Body of pancreas (tissue), 4 donors: ENCODE data around the gene NCR1. TPM values are rescaled to one million over a fixed set of nuclear protein-coding genes. Genes with fewer than 3 reads are reported as not detected.
"Not testable (repeated sequence)": the region's sequence is repeated elsewhere in the genome, so short reads cannot be mapped to it uniquely, and the experiment has no call there.

Experiments used
- ATAC-seq: fragments of 150-250 bp; one replicate; pipeline ENCODE4 v1.9.1; 2016
- DNase-seq, 4 donors: peaks; one replicate each; pipeline ENCODE4 v3.0.0-alpha.2; 2019
- H3K27ac ChIP-seq, 4 donors: fragments of 200-600 bp; sonication (generic); 1 replicate in 3 of 4; 2 replicates in 1 of 4; pipeline versions ENCODE4 v1.5.1 to v1.6.1; 2016 to 2019; ENCODE audit warnings: mild to moderate bottlenecking in 1 of 4, mixed read lengths in 1 of 4, moderate library complexity in 1 of 4
- H3K27me3 ChIP-seq, 2 donors: fragments of 200-600 bp; sonication (generic); one replicate each; pipeline ENCODE4 v1.6.0; 2016; ENCODE audit warnings: mild to moderate bottlenecking in 1 of 2
- H3K36me3 ChIP-seq, 2 donors: fragments of 200-600 bp; sonication (generic); replicated peaks in 1 of 2; 2 replicates each; pipeline ENCODE4 v1.5.1; 2016; ENCODE audit warnings: low read depth in 2 of 2; ENCODE audit not compliant: insufficient read depth in 1 of 2
- H3K4me1 ChIP-seq: fragments of 200-600 bp; sonication (generic); one replicate; pipeline ENCODE4 v1.6.0; 2016
- H3K4me3 ChIP-seq, 2 donors: fragments of 200-600 bp; sonication (generic); 1 replicate in 1 of 2; 2 replicates in 1 of 2; pipeline ENCODE4 v1.5.1; 2016 to 2019
- H3K9me3 ChIP-seq, 3 donors: fragments of 200-600 bp; sonication (generic); 1 replicate in 2 of 3; 2 replicates in 1 of 3; pipeline ENCODE4 v1.5.1; 2016
- CTCF ChIP-seq, 7 experiments: fragments of 450-650 bp in 4 of 7; fragments of 200-600 bp in 3 of 7; sonication (generic) in 3 of 7; IDR thresholded peaks; one replicate each; pipeline ENCODE4 v1.5.1; 2016 to 2019; ENCODE audit warnings: antibody characterized with exemption in 7 of 7
- POLR2A ChIP-seq, 3 donors: fragments of 450-650 bp; IDR thresholded peaks; one replicate each; pipeline ENCODE4 v1.6.1; 2016; ENCODE audit warnings: antibody characterized with exemption in 3 of 3, mild to moderate bottlenecking in 2 of 3
- WGBS, 2 donors: methylation state at CpG; one replicate each; pipeline ENCODE4 v1.1.5; 2017; 5-methylcytosine and 5-hydroxymethylcytosine counted together
- intact Hi-C: fragments of 100-400 bp; cut with DNase I; formaldehyde crosslinking; loops from one replicate; pipeline ENCODE4 v1.15.1; 2023
- total RNA-seq, 2 donors: library from RNA; depleted of rRNA; stranded (reverse); fragments of >200 nt; gene quantifications; one replicate each; pipeline ENCODE4 v1.1.0, GENCODE V29; 2016

The NCR1 gene
- total RNA-seq, 2 donors from 2014 or later, result not detected

DNA sequence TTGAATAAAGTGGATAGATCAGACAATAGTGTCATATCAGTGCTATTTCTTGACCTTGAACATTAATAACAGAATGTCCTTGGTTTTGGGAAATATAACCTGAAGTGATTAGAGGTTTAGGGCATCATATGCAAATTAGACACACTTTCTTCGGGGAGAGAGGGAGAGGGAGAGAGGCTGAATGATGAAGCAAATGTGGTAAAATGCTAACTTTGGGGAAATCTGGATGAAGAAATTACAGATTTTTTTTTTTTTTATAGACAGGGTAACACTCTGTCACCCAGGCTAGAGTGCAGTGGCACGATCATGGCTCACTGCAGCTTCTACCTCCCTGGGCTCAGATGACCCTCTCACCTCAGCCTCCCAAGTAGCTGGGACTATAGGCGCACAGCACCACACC is 3.9 kb upstream of the NCR1 start:
- Histone ChIP-seq H3K27ac (no peak overlapping the region), H3K36me3 (no peaks in the 10 kb centered on the region), H3K4me3 (no peak overlapping the region), H3K4me1 (no peaks in the 10 kb centered on the region), H3K27me3 (no peaks in the 10 kb centered on the region), H3K9me3 (no peaks in the 10 kb centered on the region)
- 62 to 70% methylated on average over 3 of the region's 3 CpGs for WGBS, 2 donors
- no peak for DNase-seq
- no peak for ATAC-seq
- intact Hi-C loops, result no loop called here
- no peak for TF ChIP-seq POLR2A (IDR thresholded peaks at IDR 0.05)
- no peak for TF ChIP-seq CTCF (IDR thresholded peaks at IDR 0.05)

DNA sequence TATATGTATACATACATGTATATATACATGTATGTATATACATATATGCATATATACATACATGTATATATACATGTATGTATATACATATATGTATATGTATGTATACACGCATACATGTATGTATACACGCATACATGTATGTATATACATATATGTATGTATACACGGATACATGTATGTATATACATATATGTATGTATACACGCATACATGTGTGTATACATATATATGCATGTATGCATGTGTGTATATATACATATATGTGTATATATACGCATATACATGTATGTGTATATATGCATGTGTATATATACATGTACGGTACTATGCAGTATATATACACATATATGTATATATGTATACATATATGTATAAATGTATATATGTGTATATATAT is 2.6 kb upstream of the NCR1 start:
- no peak for TF ChIP-seq CTCF (IDR thresholded peaks at IDR 0.05)
- no peak for TF ChIP-seq POLR2A (IDR thresholded peaks at IDR 0.05)
- H3K4me3 ChIP-seq, result no peak overlapping the region

GRCh38 chr19:54904261-54904660 is 1.7 kb upstream of the NCR1 start:
- H3K4me3 ChIP-seq, H3K4me1 ChIP-seq, ATAC-seq, intact Hi-C loops, H3K36me3 ChIP-seq, DNase-seq, H3K9me3 ChIP-seq, H3K27ac ChIP-seq, H3K27me3 ChIP-seq: not testable (repeated sequence)
- WGBS, 2 donors, result 68 to 69% methylated on average over 4 of the region's 4 CpGs

More for the DNA sequence above, 2.6 kb upstream of the NCR1 start:
- H3K27ac ChIP-seq, result no peak overlapping the region
- no peaks in the 10 kb centered on the region for H3K36me3 ChIP-seq
- no peaks in the 10 kb centered on the region for H3K9me3 ChIP-seq
- ATAC-seq (no peak), DNase-seq (no peak)
- no peaks in the 10 kb centered on the region for H3K4me1 ChIP-seq
- H3K27me3 ChIP-seq, result no peaks in the 10 kb centered on the region
- intact Hi-C loops, result no loop called here
- 71 to 78% methylated on average over 6 of the region's 6 CpGs for whole genome bisulfite sequencing, 2 donors

DNA sequence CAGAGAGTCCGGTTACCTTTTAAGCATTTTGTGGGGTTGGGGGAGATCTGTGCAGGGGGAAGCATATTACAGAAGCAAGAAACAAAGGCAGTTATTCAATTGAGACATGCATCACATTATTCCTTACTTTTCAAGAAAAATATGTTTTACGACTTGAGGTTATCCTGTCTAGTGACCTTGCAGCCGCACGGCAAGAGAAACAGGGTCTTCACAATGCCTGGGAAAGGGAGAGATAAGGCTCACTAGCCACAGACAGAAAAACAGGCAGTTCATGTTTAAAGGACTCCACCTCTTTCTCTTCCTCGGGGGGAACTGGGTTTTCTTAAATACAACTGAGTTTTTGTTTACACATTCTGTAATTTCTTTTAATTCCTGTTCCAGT is 536 bp upstream of the NCR1 start:
- H3K27ac ChIP-seq, result no peak overlapping the region
- 16 to 40% methylated on average over 5 of the region's 5 CpGs for WGBS, 2 donors
- TF ChIP-seq CTCF (IDR thresholded peaks at IDR 0.05) (no peak), POLR2A (IDR thresholded peaks at IDR 0.05) (no peak)
- H3K4me1 ChIP-seq, result no peaks in the 10 kb centered on the region
- DNase-seq (no peak), ATAC-seq (no peak)
- H3K9me3 ChIP-seq, result no peaks in the 10 kb centered on the region
- intact Hi-C loops, result no loop called here
- no peaks in the 10 kb centered on the region for H3K36me3 ChIP-seq
- no peak overlapping the region for H3K4me3 ChIP-seq
- no peaks in the 10 kb centered on the region for H3K27me3 ChIP-seq

DNA sequence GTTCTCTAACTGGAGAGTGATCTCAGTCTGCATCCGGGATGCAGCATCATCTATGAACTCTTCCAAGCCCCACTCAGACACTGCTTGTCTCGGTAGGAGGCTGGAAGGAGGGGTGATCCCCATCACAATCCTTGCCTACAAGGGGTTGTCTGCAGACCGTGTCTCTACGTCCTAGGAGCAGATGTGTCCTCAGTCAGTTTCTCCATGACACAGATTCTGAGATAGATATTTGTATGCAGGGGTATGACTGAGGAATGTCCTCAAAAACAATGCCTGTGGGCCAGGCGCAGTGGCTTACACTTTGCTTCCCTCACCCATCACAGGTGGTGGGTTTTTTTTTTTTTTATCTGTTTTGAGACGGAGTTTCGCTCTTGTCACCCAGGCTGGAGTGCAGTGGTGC is 871 bp downstream of the NCR1 start:
- no peak for ATAC-seq
- no peak for TF ChIP-seq POLR2A (IDR thresholded peaks at IDR 0.05)
- no peak for TF ChIP-seq CTCF (IDR thresholded peaks at IDR 0.05)

DNA sequence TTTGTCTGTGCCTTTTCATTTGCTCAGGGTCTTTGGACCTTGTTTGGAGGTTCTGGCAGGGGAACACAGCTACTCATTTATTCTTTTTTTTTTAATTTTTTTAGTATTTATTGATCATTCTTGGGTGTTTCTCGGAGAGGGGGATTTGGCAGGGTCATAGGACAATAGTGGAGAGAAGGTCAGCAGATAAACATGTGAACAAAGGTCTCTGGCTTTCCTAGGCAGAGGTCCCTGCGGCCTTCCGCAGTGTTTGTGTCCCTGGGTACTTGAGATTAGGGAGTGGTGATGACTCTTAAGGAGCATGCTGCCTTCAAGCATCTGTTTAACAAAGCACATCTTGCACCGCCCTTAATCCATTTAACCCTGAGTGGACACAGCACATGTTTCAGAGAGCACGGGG is 2.0 kb downstream of the NCR1 start:
- H3K4me3 ChIP-seq, H3K36me3 ChIP-seq, H3K27me3 ChIP-seq, H3K27ac ChIP-seq, ATAC-seq, DNase-seq, H3K9me3 ChIP-seq, intact Hi-C loops, H3K4me1 ChIP-seq: not testable (repeated sequence)
- 36 to 42% methylated on average over 3 to 4 of the region's 5 CpGs for WGBS, 2 donors

More for the DNA sequence above, 871 bp downstream of the NCR1 start:
- Histone ChIP-seq H3K4me3 (no peak overlapping the region), H3K36me3 (no peaks in the 10 kb centered on the region), H3K9me3 (no peaks in the 10 kb centered on the region), H3K4me1 (no peaks in the 10 kb centered on the region), H3K27me3 (no peaks in the 10 kb centered on the region), H3K27ac (no peak overlapping the region)
- 68 to 76% methylated on average over 5 to 7 of the region's 7 CpGs for WGBS, 2 donors
- DNase-seq, result no peak
- intact Hi-C loops, result no loop called here
